ENCODE results near the gene MST1. TPM values are rescaled to one million over a fixed set of nuclear protein-coding genes. Genes with fewer than 3 reads are reported as not detected.

MST1 gene
- total RNA-seq, 1 donor from 2014 or later, result 2.7 TPM

GRCh38 chr3:49713336-49714105 lies 24.2 kb upstream of the MST1 start:
- no peaks in the 10 kb centered on the region for H4K20me1 ChIP-seq (ENCODE audit: low read depth)
- Mint-ChIP-seq H3K4me1 (peaks cover under 1% of the 10 kb centered on the region), H3K4me3 (no peak overlapping the region), H3K9me3 (no peaks in the 10 kb centered on the region), H3K36me3 (no peaks in the 10 kb centered on the region), H3K27me3 (ENCODE audit: insufficient read depth, low read depth) (no peaks in the 10 kb centered on the region), H3K27ac (no peak overlapping the region)
- no peaks in the 10 kb centered on the region for H3K9me3 ChIP-seq (ENCODE audit: low read depth)
- H3K79me2 ChIP-seq (ENCODE audit: low read depth), result no peaks in the 10 kb centered on the region
- H3F3A ChIP-seq (ENCODE audit: low read depth), result peaks cover 1% of the 10 kb centered on the region
- no peak overlapping the region for H3K4me2 ChIP-seq
- H3K36me3 ChIP-seq, result no peaks in the 10 kb centered on the region
- no peak overlapping the region for H3K27ac ChIP-seq
- H3K4me3 ChIP-seq, result no peak overlapping the region
- TF ChIP-seq EZH2phosphoT487 (IDR thresholded peaks at IDR 0.05), result no peak
- no peak for TF ChIP-seq CTCF (IDR thresholded peaks at IDR 0.05)
- TF ChIP-seq EZH2 (IDR thresholded peaks at IDR 0.05), result no peak
- H2AFZ ChIP-seq (replicated peaks), result no peak overlapping the region
- no peaks in the 10 kb centered on the region for H3K4me1 ChIP-seq
- DNase-seq (ENCODE audit: low spot score), result no peak
- no peak overlapping the region for H3K9ac ChIP-seq
- peaks cover 4% of the 10 kb centered on the region for H3K27me3 ChIP-seq

DNA sequence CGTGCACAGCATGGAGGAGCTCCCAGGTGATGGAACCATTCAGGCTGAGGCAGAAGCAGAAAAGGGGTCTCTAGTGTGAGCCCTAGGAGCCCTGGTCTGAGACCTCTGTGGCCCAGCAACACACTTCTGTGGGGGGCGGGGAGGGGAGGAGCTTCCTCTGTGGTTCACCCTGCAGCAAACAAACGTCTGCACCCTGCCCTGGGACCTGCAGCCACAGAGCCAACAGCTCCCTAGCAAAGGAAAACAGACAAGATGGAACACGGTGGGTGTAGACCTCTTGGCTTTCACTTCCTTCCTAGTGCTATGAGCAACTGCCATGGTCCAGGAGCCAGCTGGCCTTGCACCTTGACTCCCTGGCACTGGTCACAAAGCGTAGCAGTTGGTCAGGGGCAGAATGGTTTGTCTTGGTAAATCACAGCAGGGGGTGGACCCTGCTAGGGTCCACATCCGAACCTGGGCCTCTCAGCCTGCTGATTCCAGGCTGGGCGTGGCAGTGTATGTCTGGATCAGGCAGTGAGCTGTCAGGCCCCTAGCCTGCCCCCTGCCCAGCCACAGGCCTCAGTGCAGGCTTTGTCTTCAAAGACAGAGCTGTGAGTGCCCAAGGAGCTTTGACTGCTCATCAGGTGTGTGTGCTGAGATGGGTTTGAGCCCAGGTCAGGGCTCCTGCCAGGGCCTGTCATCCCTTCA lies 23.5 kb upstream of the MST1 start:
- Histone ChIP-seq H3K4me1 (no peaks in the 10 kb centered on the region), H3F3A (ENCODE audit: low read depth) (no peaks in the 10 kb centered on the region), H4K20me1 (ENCODE audit: low read depth) (no peaks in the 10 kb centered on the region), H3K27me3 (no peaks in the 10 kb centered on the region), H2AFZ (replicated peaks) (no peak overlapping the region), H3K27ac (no peak overlapping the region), H3K36me3 (no peaks in the 10 kb centered on the region), H3K9me3 (ENCODE audit: low read depth) (no peaks in the 10 kb centered on the region), H3K9ac (no peak overlapping the region), H3K4me2 (no peak overlapping the region), H3K79me2 (ENCODE audit: low read depth) (no peaks in the 10 kb centered on the region), H3K4me3 (no peak overlapping the region)
- DNase-seq (ENCODE audit: low spot score), result peak; percentile 21
- Mint-ChIP-seq H3K27me3 (ENCODE audit: insufficient read depth, low read depth) (no peaks in the 10 kb centered on the region), H3K36me3 (no peaks in the 10 kb centered on the region), H3K4me3 (no peak overlapping the region), H3K27ac (no peak overlapping the region), H3K4me1 (no peaks in the 10 kb centered on the region), H3K9me3 (no peaks in the 10 kb centered on the region)
- TF ChIP-seq EZH2phosphoT487 (IDR thresholded peaks at IDR 0.05) (no peak), EZH2 (IDR thresholded peaks at IDR 0.05) (no peak), CTCF (IDR thresholded peaks at IDR 0.05) (no peak)

DNA sequence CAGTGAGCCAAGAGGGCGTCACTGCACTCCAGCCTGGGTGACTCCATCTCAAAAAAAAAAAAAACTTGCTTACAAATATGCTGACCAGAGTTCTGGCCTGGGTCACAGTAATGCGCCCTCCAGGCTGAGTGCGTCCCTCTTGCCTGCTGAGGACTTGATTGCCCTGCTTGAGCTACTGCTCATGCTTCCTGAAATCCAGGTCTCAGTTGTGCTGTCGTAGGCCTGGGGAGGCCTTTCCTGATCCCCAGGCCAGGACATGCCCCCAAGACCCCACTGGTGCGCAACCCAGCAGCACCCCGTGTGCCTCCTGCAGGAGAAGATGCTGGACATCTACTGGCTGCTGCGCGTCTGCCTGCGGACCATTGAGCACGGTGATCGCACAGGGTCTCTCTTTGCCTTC lies 22.9 kb upstream of the MST1 start:
- TF ChIP-seq CTCF (IDR thresholded peaks at IDR 0.05) (no peak), EZH2 (IDR thresholded peaks at IDR 0.05) (no peak), EZH2phosphoT487 (IDR thresholded peaks at IDR 0.05) (no peak)
- H3K9me3 Mint-ChIP-seq, result no peaks in the 10 kb centered on the region
- H3K27ac Mint-ChIP-seq, result no peak overlapping the region
- no peaks in the 10 kb centered on the region for H3K36me3 Mint-ChIP-seq
- Histone ChIP-seq H3K9ac (no peak overlapping the region), H3K79me2 (ENCODE audit: low read depth) (no peaks in the 10 kb centered on the region), H3K27me3 (no peaks in the 10 kb centered on the region), H3K27ac (no peak overlapping the region), H3K4me2 (no peak overlapping the region), H2AFZ (replicated peaks) (no peak overlapping the region), H3K4me1 (no peaks in the 10 kb centered on the region), H4K20me1 (ENCODE audit: low read depth) (no peaks in the 10 kb centered on the region), H3K36me3 (no peaks in the 10 kb centered on the region), H3K9me3 (ENCODE audit: low read depth) (no peaks in the 10 kb centered on the region), H3F3A (ENCODE audit: low read depth) (no peaks in the 10 kb centered on the region), H3K4me3 (no peak overlapping the region)
- H3K4me3 Mint-ChIP-seq, result peak overlapping the region; percentile 35
- no peak for DNase-seq (ENCODE audit: low spot score)
- H3K27me3 Mint-ChIP-seq (ENCODE audit: insufficient read depth, low read depth), result no peaks in the 10 kb centered on the region
- no peaks in the 10 kb centered on the region for H3K4me1 Mint-ChIP-seq
